HG03575 (cell line): ENCODE results near the gene KRT2.

ENCODE experiments used
- ATAC-seq: cut with Tn5 transposase; IDR thresholded peaks from one replicate; pipeline ENCODE4 v1.9.1; 2021; ENCODE audit not compliant: unreplicated experiment, insufficient number of reproducible peaks, low FRiP score; ENCODE audit errors: extremely low read depth

Gene KRT2

DNA sequence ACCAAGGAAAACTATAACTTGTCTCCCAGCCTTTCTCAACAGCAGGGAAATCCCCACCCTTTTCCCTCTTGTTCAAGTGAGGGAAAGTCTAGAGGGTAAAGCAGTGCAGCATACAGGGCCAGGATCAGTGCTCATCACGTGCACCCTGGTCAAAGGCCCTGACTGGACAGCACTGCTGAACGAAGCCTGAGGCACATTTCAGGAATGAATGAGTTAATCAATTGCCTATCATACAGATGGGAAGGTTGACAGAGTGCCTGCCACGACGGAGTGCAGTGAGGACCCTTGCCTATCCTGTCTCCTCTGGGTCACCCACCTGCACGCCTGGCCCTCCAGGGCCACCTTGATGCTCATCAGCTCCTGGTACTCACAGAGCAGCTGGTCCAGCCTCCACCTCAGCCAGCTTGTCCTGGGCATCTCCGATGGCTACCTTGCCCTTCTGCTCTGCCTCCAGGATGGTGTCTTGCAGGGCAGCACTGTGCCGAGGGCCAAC, 22.0 kb downstream of the KRT2 start:
- no peak for ATAC-seq

DNA sequence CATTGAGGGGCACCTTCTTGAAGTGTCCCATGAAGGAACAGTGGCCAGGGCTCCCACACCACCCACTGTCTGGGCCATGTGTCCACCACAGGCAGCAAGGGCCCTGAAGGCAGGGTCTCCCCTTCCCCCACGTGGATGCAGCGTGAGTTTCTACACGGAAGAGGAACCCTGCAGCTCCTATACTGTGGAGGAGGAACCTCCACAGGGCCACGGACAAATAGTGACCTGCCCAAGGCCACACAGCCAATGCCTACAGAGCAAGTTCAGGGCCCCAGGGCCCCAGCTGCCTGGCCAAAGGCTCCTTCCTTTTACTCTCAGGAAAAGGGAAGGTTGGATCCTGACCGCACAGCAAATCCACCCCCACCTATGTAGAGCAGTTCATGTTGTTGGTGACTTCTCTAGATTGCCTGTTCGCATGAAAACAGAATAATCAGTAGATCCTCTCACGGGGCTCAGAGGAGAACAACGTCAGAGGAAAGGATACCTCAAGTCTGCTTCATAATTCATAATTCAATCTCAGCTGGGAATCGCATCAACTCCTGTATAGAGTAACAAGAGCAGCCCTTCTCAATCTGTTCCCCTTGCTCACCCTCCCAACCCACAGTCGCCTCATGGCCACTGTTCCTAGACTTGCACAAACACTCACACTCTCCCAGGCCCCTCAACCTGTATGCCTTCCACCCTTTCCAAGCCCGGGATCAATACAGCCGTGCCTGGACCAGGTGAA, 22.6 kb downstream of the KRT2 start:
- no peak for ATAC-seq

DNA sequence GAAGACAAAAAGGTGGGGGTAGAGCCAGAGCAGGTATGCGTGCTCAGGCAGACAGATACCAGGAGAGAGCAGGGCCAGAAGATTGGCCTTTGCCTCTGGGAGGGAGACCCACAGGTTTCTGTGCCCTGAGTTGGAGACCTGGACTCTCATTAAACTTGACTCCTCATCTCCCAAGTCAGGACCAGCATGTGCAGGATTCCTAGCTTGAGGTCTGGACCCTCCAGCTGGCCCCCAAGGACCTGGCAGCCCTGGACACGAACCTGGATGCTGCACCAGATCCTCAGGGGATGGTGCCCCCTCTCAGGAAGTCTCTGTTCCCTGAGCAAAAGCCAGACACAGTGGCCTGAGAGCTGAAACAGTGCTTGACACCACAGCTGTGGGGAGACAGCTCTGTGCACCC, 23.2 kb downstream of the KRT2 start:
- no peak for ATAC-seq

DNA sequence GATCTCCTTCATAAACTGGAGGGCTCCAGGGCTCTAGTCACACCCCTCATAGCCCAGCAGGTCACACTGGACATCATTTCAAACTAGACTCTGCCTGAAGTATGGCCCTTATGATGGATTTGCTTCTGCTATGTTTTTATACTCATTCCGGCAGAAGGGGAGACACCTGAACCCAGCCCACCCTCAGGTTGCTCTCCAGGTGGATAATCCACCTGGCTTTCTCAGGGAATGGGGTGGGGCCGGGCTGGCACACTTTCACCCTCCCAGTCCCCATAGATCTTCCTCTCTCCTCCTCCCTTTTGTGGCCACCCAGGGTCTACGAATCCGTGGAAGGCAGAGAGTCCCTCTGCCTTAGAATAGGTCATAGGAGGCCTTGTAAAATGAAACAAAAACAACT, 23.9 kb downstream of the KRT2 start:
- no peak for ATAC-seq

DNA sequence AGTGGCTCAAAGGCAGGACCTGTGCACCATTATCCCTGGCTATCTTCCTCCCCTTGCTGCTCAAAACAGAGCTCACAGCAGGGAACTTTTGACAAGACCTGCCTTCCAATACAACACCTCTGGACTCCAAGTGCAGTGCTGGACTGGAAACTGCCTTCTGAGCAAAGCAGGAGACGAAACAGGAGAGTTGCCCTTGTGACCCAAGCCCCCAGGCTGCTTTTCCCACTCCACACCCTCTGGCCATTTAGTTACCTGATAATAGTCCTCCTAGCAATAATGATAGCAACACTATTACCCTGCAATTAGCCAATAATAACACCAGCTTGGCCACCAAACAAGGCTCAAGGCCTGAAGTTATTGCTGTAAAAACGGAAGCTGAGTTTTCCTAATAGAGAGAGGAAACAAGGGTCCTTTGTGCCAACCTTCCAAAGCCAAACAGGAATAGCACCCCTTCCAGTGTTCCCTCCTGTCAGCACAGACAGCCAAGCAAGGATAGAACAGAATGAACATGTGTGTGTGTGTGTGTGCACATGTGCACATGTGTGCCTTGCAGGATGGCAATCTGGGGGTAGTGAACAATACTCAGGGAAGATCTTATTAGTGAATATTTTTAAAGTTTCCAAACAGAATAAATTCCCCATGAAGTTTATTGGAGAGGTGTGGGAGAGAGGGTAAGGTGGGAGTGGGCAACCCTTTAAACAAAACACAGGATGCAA, 24.5 kb downstream of the KRT2 start:
- no peak for ATAC-seq

DNA sequence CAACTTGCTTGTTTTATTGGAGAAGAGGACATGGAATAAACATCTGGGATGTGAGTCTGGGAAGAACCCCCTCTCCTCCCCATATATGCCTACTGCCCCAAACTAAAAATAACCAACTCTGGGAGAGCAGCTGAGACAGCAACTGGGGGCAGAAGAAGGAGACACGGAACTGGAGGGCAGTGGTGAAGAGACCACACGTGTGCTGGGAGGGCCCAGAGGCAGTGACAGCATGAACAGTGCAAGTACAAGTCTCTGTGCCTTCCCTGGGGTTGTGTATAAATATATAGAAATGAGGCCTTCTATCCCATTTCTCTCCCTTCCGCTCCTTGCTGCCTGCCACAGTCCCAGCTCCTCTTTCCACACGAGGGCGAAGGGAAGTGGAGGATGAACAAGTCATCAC, 29.7 kb downstream of the KRT2 start:
- ATAC-seq, result no peak

DNA sequence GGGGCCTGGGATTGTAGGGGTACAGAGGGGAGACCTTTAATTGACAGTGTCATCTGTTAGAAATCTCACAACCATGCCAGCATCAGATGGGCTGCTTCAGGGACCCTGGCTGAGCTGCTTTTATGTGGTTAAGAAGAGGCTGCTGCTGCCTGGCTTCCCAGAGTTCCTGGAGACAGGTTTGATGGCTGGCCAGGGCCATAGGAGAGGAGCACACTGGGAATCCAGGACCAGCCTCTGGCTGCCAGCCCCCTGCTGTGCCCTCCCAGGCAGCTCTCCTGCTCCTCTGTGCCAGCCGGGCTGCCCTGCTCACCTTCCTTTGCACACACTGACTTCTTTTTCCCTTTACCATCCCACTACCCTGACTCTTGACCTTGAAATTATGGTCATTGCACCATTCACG, 33.1 kb downstream of the KRT2 start:
- ATAC-seq, result no peak

DNA sequence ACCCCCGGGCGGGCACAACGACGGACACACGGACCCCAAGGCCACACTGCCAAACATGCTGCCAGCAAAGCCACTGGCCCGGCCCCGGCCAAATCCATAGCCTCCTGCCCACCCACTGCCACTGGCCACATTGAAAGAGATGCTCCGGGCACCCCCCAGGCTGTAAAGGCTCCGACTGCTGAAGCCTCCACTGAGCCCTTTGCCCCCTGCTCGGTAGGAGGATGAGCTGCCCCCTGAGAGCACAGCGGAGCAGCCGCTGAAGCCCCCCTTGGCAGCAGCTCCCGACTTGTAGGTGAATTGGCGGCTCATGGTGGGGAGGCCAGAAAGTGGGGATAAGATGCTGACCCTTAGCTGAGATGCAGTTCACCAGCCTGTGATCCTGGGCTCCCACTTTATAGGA, 33.8 kb downstream of the KRT2 start, which contains the start of gene KRT73:
KRT73 (minus strand) TSS at position 344 of the 400 bp plus-strand sequence; CDS start at position 309, 35 bp downstream.
- ATAC-seq, result no peak

DNA sequence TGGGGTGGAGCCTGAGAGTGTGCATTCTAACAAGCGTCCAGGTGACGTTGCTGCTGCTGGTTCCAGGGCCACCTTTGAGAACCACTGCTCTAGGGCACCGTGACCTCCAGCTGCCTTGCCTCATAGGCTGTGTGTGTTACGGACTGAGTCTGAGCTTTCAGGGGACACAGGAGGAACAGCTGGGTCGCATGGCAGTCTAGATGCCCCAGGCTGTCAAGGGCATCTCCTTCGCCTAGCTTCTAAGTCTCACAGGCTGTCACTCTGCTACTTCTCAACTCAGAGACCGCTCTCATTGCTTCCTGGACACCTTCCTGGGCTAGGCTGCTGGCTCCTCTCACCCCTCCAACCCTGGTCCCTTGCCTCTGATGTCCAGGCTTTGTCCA, 34.6 kb downstream of the KRT2 start:
- no peak for ATAC-seq

DNA sequence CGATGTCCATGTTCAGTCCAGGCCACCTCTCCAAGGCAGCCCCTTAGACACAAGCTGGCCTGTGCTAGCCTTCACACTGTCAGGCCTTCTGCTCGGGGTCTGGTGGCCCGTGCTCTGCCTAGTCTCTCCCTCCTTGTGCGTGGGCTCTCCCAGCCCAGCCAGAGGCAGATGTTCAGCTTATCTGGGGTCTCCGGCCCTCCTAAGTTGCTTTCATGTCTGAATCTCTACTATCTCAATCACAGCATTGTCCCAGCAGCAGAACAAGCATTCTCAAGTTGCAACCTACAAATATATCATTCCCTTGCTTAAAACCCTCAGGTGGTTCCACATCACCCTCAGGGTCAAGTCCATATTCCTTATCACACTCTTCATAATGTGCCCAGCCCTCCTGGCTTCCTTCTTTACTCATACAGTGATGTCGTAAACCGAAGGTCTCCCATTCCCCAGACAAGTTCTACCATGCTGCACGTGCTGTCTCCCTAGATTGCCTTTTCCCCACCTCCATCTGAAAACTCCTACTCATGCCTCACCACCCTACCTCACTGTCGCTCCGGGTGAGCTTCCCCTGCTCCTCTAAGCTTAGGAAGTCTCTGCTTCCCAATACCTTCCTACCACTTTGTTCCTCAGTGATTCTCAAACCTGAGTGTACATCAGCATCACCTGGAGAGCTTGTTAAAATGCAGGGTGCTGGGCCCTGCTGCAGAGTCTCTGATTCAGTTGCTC, 35.2 kb downstream of the KRT2 start:
- ATAC-seq, result no peak

DNA sequence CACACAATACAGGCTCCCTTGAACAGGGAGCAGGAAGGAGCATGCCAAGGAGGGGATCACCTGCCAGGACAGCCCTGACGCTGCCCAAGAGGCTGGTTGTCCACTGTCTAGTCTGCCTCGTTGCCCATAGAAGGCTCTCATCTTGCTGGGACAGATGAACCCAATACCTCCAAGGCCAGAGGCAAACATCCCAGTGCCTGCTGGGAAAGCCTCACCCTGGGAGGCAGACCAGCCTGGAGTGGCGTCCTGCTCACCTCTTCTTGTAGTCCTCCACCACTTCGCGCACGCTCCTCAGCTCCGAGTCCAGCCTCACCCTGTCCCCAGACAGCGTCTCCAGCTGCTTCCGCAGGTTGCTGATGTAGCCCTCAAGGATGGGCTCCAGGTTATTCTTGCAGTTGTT, 36.1 kb downstream of the KRT2 start:
- no peak for ATAC-seq

DNA sequence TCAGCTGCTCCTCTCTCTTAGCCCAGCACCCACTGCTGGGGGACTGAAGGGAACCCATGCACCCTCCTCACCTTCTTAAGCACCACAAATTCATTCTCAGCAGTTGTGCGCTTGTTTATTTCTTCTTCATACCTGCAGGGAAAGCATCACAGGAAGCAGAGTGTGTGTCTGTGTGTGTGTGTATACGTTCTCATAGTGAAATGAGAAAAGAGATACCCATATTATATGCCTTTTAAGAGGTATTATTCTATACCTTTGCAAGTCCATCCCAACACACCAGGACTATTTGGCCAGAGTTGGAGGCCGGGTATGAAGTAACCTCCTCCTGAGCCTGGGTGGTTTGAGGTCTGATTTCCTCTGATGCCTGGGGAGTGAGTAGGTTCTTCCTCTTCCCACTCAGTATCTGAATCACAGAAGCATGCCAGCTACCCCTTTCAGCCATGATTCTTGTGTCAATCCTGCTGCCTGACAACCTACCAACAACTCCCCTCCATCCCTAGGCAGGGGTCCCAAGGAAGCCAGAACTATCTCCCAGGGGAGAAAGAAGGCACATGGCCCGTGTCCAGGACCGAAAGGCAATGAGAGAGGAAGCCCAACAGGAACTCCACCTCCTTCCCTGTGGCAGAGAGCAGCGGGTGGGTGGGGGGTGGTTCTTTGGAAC, 36.7 kb downstream of the KRT2 start:
- no peak for ATAC-seq

DNA sequence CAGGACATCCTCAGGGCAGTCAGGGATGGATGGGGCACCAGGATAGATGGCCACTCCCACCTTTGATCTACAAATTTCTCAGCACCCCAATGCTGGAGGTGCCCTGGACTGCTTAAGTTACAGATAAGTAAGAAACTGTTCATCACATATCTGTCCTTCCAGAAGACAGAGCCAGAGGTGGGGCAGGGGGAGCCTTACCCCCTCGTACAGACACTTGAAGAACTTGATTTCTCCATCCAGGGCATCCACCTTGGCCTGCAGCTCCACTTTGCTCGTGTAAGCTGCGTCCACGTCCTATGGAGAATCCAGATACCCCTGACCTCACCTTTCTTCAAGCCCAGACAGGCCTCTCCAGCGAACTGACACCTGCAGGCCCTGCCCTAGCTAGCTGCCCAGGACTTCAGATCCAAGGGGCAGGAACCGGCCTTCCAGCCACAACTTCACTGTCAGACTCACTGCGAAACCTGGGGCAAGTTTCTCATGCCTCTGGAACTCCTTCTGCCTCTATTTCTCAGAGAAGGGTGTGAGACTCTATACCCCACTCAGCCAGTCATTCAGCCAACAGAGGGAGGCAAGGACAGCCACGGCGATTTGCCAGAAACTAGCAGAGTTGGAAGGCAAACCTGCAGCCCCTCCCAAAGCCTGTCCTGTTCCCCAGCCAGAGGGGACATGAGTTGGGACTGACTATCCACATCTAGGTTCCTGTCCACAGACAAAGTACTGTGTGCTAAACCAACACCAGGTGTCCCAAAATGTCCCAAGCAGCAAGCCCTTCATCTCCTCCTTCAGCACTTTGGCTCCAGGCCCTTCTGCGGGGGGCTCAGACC, 37.4 kb downstream of the KRT2 start:
- ATAC-seq, result no peak

DNA sequence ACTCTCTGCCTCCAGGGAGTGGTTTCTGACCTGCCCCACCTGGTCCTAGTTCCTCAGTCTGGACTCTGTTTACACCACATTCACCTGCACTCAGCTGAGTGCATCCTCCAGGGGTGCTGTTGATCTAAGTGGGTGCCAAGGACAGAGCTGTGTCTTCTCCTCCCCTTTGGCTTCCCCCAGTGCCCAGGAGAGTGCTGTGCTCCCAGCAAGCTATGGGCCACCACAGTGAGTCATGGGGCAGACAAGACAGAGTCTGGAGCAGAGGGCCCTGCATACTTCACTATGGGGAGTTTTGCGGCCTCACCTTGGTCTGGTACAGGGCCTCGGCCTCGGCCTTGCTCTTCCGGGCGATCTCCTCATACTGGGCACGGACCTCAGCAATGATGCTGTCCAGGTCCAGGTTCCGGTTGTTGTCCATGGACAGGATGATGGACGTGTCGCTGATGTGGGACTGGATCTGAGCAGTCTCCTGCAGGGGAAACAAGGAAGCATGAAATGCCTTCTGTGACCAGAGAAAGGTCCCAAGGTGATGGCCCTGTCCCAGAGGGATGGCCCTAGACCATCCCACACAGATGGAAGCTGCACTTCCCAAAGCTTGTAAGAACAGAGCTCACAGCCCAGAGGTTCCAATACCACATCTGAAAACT, 38.5 kb downstream of the KRT2 start:
- ATAC-seq, result no peak

DNA sequence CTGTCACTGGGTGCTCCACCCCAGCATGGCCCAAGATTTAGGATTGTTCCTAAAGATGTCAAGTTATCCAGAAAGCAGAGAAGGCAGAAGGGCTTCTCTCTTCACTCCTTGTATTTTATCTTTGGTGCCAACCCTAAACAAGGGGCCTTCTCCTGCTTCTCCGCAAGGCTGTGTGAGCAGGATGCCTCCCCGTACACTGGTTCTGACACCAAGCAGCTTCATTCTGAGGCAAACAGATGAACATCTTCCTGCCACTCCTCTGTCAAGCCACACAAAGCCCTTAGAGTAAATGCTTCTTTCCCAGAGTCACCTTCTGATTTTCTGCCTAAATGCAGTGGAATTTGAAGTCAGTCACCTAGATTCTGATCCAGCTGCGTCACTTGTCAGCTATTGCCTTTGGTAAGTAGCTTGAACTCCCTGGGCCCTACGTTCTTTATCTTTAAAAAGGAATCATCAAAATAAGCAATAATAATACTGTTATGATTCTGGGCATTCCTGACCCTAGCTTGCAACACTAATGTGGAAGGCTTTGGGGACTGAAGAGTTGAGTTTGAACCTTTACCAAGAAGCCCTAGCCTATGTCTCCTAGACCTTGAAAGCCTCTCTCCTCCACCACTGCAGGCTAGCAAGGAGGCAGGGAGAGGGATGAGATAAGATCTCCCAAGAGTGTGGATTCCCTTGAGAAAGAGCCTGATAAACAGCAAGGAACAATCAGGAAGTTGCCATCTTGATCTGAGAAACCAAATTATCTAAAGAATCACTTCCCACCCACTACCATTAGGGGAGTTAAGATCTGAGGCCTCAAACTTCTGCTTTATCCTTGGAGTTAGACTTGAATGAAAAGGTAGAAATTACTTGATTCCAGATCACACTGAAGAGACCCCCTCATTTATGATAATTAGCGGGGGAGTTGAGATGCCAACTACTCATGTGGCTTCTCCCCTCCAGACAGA, 39.3 kb downstream of the KRT2 start:
- ATAC-seq, result no peak

DNA sequence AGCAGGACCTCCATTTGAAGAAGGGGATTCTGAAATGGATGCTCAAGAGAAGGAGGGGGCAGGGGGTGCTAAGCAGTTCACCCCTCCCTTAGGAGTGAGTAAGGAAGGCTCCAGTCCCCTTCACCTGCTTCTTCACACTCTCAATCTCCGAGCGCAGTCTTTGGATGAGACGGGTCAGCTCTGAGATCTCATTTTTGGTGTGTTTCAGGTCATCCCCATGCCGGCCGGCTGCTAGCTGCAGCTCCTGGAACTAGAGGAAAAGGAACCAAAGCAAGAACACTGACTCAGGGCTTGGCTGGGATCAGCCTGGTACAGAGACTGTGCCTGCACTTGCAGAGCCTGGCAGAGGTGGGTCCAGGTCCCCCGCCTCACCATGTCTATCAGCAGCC, 40.9 kb downstream of the KRT2 start:
- ATAC-seq, result no peak
